HG02885 (cell line): Measurements from ENCODE around the gene LRRN1.
"Not testable (repeated sequence)": the region's sequence is repeated elsewhere in the genome, so short reads cannot be mapped to it uniquely, and the experiment has no call there.

Experiments used
- ATAC-seq: cut with Tn5 transposase; IDR thresholded peaks from one replicate; pipeline ENCODE4 v1.9.1; 2021; ENCODE audit warnings: mild to moderate bottlenecking; ENCODE audit not compliant: unreplicated experiment, poor library complexity

LRRN1 gene

DNA sequence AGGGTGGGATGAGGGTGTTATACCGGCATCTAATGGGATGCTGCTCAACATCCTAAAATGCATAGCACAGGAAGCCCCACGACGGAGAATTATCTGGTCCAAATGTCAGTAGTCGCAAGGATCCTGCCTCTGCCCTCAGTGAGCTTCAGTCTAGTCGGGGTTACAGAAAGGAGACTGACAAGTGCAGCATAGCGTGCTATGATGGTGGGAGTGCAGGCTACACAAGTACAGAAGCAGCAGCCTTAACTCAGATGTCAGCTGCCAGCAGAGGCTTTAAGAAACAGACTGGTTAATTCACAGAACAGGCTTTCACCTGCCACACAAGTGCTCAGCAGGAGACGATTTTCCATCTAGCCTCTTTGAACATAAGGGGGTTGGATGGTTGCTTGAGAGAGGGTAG is 6.9 kb downstream of the LRRN1 start:
- ATAC-seq, result no peak

DNA sequence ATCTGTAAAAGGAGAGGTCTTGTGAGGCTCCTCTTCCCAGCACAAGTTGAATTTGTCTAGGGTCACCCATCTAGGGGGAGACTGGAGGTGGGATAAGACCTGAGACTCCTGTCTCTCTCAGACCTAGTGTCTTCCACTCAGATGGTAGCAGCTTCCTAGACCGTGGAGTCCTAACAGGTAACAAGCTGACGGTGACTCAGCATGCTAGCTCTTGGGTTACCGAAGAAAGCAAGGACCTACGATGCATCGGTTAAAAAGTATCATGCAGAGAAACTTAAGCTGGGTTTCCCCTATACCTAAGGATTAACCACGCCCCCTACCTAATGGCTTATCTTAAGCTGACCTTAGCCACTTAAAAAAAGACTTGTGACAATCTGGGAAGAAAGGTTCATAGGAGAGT is 7.6 kb downstream of the LRRN1 start:
- ATAC-seq, result no peak

DNA sequence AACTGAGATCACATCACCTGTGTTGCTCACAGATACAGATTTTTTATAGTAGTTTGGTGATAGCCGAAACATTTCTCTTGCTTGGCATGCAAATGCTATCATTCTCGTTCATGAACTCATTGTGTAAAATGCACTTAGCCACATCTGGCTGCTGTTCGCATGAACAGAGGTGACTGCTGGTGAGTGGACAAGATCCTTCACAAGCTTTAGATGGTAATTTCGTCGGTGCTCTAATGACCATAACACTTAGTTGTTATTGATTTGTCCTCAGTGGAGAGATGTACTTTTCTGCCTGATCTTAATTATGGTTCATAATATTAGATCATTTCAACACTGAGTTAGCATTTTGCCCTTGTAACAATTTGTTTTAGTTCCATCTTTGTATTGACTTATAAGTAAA is 13.8 kb downstream of the LRRN1 start:
- no peak for ATAC-seq

GRCh38 chr3:3815206-3815605 is 16.0 kb downstream of the LRRN1 start:
- ATAC-seq, result no peak

- ATAC-seq, result no peak
Observed at GRCh38 chr3:3816034-3816433, 16.8 kb downstream of the LRRN1 start.

- ATAC-seq, result no peak
Observed at GRCh38 chr3:3817865-3818264, 18.6 kb downstream of the LRRN1 start.

DNA sequence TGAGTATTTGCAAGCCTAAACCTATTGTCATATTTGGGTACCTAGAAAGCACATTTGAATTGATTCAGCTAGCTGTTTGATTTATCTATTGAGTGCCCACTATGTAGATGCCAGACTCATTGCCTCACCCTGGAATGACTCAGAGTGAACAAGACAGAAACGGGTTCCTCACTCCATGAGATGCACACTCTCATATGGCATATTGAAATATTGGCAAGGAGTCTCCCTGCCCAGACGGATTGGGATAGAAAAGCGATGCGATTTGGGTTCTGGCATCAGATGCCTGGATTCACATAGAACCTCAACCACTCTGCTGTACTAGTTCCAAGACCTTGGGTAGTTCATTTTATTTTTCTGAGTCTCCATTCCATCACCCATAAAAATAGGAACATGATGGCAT is 22.5 kb downstream of the LRRN1 start:
- no peak for ATAC-seq

DNA sequence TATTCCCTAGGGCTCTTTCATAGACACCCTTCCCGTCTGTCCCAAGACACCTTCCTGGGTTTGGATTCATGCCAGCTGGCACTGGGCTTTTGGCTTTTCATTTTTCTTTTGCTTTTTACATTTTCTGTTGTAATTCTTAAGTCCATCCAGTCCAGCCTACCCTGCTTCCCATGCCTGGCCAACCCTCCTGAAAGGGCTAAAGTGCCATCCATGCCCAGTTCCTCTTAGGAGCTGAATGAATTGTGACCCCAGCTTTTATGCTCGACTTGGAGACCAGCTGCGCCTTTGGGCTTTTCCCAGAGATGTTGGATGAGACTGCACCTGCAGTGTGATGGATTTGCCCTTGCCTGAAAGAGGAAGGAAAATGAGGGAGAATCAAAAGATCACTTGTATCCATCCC is 25.8 kb downstream of the LRRN1 start:
- ATAC-seq, result no peak

- no peak for ATAC-seq
Observed at GRCh38 chr3:3826521-3826920, 27.3 kb downstream of the LRRN1 start.

GRCh38 chr3:3827111-3827510 is 27.9 kb downstream of the LRRN1 start:
- no peak for ATAC-seq

GRCh38 chr3:3828417-3828816 is 29.2 kb downstream of the LRRN1 start:
- ATAC-seq, result not testable (repeated sequence)

DNA sequence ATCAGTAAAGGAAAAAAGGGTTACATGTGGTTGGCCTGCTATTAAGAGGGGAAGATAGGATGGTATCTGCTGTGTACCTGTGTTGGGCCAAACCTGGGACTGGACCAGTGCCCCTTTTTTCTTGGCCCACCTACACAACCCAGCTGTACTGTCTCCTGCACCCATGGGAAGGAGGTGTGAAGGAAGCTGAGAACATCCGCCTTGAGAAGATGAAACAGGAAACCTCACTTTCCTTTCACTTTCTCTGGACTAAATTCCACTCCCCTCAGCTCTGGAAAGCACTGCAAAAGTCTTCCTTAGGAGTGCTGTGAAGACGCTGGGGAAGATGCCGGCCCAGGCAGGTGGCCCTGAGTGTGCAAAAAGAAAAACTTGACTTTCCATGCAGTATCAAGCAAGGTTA is 37.6 kb downstream of the LRRN1 start:
- ATAC-seq, result peak; percentile 93

DNA sequence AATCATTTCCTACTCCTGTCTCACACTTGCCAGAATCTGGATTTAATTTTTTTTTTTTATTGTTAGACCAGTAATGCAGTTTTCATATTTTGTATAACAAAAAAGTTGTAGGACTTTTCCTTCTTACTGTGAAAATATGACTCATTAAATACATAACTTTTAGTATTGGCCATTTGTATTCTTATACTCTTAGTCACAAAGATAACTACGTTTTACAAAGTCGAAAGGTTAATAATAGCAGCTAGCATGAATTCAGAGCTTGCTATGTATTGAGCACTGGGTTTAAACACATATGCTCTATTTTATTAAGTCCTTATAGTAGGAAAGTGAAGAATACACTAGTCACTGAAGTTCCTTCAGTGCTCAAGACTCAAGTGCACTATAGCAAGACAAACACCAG is 43.1 kb downstream of the LRRN1 start:
- ATAC-seq, result no peak

GRCh38 chr3:3847994-3848922 is 49.0 kb downstream of the LRRN1 start:
- ATAC-seq, result no peak

GRCh38 chr3:3848923-3849275 is 49.7 kb downstream of the LRRN1 start:
- no peak for ATAC-seq

DNA sequence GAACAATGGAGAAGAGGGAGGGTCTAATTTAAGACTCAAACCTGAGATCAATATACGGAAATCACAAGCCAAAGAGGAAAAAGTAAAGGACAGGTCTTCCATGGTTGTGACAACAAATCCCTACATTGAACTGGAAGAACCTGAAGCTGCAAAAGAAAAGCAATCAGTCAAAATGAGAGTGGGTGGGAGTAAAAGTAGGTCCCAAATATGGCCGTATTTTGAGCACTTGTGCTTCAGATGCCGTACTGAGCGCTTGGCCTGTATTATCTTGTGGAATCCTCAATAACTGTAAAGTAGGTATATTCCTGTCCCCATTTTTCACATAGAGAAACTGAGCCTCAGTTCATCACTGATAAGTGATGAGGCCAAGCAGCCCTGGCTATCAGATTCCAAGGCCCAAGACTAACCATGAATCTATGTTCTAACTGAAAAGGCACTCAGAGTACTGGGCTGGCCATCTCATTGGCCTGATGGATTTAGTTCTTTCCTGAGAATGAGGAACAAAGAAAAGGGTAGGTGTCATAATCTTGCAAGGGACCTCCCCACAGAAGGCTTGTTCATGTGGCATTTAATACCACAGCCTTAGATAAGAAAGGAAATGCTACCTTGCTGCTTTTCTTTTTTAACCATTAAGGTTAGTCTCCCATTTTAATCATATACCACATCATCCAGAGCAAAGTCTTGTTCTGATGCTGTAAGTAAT is 52.5 kb downstream of the LRRN1 start:
- ATAC-seq, result peak; percentile 99

GRCh38 chr3:3853544-3853943 is 54.3 kb downstream of the LRRN1 start:
- ATAC-seq, result no peak

DNA sequence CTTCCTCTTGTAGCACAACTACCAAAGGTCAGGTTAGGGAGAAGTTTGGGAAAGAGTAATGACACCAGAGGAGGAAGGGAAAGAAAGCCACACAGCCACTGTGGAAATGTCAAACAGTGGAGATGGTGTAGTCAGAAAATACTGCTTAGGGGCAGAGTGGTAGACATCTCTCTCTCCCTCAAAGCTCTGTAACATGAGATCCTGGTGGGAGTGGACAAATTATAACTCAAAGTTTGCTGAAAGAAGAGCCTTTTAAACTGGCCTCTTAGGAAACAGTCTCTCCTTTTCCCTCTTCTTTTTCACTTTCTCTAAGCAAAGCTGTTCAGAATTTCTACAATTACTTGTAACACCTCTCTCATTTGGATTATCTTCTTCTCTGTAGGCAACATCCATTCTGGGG is 55.8 kb downstream of the LRRN1 start:
- ATAC-seq, result no peak

GRCh38 chr3:3860235-3860634 is 61.0 kb downstream of the LRRN1 start:
- no peak for ATAC-seq

GRCh38 chr3:3862534-3862933 is 63.3 kb downstream of the LRRN1 start:
- no peak for ATAC-seq

DNA sequence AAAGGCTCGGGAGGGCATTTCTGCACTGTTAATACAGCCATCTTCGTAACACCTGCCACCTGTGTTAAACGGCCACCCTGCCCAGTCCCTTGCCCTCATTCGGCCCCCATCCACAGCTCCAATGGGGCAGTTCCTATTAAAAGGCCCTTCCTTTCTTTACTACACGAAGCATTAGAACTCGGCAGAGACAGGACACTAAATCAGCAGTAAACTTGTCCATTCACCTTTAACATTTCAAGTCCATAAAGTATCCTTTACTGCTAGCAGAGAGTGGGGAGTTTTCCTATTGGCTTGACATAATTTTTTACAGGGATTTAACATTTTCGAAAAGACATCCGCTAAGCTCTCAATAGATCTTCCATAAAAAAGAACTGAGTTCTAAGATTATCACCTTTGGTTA is 76.3 kb downstream of the LRRN1 start:
- ATAC-seq, result no peak

- no peak for ATAC-seq
Observed at GRCh38 chr3:3881050-3881449, 81.8 kb downstream of the LRRN1 start.
